HG02884 (cell line): ENCODE data around the gene NBAS.
"Not testable (repeated sequence)": the region's sequence is repeated elsewhere in the genome, so short reads cannot be mapped to it uniquely, and the experiment has no call there.

Experiments used
- ATAC-seq: cut with Tn5 transposase; IDR thresholded peaks from one replicate; pipeline ENCODE4 v1.9.1; 2021; ENCODE audit warnings: mild to moderate bottlenecking, moderate library complexity; ENCODE audit not compliant: unreplicated experiment

NBAS gene

DNA sequence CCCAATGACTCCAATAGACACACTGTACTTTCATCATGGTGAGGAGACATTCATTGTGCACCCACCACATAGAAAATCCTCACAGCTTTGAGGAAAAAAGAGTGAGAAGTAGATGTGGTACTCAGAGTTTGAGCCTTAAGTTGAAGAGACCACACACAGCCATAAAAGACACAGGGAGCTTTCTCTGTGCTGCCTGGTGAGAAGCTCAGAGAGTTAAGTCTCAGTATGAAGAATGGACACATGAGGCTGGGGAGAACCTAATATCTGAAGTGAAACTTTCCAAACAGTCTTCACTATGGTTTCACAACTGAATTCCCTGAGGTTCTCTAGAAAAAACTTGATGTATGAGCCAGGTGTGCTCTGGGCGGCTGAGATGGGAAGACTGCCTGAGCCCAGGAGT, 237.9 kb downstream of the NBAS start:
- ATAC-seq = peak; percentile 59

- ATAC-seq = not testable (repeated sequence)
These were observed 239.7 kb downstream of the NBAS start for GRCh38 chr2:15321481-15321880.

- no peak for ATAC-seq
These were observed 244.7 kb downstream of the NBAS start for GRCh38 chr2:15316370-15316814.

GRCh38 chr2:15315411-15315810, 245.7 kb downstream of the NBAS start:
- no peak for ATAC-seq

- ATAC-seq = peak; percentile 85
These were observed 247.5 kb downstream of the NBAS start for GRCh38 chr2:15313657-15314056.

GRCh38 chr2:15311926-15312325, 249.2 kb downstream of the NBAS start:
- no peak for ATAC-seq

DNA sequence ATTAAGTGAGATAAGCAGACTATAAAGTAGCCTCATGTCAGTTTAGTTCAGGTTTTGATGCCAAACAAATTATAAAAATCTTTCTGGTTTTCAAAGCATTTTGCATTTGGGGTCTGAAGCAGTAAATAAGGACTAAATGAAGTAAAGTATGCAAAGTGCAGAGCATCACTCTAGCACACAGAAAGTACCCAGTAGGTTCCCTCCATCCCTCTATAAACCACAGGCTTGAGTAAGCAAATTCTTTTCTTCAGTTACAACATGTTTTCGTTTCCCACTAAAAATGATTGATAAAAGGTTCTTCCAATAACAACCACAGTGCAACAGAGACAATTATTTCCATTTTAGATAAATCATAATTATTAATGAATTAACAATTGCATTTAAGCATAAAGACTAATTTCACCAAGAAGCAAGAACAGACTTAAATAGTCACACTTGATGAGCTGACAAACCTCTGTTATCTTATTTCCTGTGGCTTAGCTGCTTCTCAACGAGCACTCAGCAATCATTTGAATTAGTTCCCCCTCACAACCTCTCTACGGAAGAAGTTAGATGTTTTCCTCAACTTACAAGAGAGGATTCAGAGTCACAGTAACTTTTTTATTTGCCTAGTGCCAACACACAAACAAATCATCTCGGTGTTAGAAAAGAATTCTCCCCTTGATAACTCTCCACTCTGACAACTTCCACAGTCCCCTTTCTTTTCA, 249.8 kb downstream of the NBAS start:
- peak; percentile 39 for ATAC-seq

- no peak for ATAC-seq
These were observed 253.6 kb downstream of the NBAS start for GRCh38 chr2:15307526-15307925.

DNA sequence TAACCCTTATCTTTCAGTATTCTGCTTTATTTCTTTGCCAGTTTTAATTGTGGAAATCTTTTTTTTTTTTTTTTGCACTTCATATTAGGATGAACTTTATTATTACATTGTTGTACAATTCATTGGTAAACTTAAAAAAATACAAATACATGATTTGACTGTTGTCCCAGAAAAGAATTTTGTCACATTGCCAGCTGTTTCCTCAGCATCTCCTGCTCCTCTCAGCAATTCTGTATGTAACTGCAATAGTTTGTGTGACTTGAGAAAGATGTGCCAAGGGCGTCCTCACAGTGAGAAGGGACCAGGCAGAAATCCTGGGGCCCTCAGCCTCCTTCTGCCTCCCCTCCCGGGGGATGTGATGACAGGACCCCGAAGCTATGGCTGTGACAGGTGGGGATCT, 254.4 kb downstream of the NBAS start:
- no peak for ATAC-seq

GRCh38 chr2:15303874-15304273, 257.3 kb downstream of the NBAS start:
- ATAC-seq = no peak

GRCh38 chr2:15302154-15302553, 259.0 kb downstream of the NBAS start:
- ATAC-seq = no peak

GRCh38 chr2:15300624-15301573, 260.2 kb downstream of the NBAS start:
- no peak for ATAC-seq

DNA sequence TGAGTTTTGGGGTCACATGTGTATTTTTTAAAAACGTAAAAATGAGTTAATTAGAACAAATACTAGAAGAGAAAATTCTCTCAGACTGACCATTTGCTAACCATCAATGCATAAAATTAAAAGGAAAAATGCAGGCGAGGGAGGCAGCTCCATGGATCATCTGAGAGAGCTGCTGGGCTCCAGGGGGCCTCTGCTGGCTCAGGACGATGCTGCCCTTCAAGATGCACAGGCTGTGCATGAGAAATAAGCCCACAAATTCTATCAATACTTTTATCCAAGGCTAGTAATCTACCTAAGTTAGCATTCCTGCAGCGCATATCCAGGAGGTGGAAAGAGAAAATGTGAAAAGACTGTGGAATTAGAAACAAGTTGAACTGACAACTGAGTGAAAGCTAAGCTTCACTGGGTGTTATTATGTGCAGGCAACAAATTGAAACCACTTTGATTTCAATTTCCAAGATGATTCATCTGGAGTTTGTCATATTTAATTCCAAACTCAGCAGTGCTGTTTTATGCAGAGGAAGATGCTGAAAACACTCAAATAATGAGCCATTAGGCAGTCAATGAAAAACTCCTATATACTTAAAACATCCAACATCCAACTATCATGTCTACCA, 261.1 kb downstream of the NBAS start:
- no peak for ATAC-seq

- no peak for ATAC-seq
These were observed 262.4 kb downstream of the NBAS start for GRCh38 chr2:15298770-15299169.

GRCh38 chr2:15293262-15293937, 267.7 kb downstream of the NBAS start:
- ATAC-seq = no peak

- no peak for ATAC-seq
These were observed 273.5 kb downstream of the NBAS start for GRCh38 chr2:15287447-15288184.

DNA sequence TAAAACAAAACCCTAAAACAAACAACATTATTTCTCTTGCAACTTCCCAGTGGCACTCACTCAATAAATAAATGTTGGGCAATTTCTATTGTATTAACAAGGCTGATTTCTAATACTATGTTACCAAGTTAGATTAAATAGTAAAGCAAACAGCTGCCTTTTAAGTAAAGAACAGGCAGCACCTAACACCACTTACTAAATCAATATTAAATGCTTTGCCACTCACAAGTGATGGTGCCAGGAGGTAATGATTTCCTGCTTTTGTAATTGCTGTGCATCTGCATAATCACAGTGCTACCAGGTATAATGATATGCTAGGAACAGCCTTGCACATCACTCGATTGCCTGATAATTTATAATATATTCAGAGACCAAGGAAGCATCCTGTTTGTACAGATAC, 276.5 kb downstream of the NBAS start:
- ATAC-seq = no peak

DNA sequence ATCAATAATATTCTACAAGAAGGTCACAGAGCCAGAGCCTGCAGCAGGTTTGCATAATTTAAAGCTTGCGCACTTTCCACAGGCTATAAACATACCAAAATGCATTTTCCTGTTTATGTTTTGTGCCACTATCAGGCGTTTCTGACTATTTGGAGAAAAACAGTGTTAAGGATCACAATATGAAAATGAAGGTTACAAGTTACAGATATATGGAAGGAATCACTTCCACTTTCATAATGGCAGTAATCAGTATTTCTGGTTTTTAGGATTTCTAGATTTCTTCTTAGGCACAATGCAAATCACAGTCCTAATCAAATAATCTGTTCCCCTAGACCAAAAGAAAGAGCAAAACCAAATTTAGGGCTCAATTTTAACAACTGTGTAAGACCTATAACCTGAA, 279.5 kb downstream of the NBAS start:
- ATAC-seq = no peak

DNA sequence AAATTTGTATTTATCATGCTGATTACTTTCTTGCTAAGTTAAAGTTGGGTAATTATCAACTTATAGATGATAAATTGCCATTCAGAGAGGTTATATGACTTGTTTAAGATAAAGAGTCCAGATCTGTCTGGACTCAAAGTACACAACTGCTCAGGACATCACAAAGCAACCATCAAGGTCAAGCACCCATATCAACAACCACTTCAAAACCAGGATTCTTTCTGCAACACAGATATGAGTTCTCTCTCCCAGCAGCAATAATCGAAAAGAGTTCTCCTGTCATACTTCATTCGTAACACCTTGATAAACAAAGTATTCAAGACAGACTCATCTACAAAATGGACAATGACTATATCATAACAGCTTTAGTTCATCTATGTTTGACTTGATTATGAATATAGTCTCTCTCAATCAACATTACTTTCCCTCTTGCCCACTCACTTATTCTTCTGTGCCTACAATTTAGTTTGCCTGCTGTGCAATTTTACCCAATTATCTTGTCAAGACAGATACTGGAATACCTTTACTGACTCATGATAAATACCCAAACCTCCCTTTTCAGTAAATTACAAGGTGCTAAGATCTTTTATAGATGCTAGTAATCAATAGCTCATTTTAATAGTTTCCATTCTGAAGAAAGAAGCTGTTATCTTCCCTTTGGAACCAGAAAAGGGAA, 281.8 kb downstream of the NBAS start:
- ATAC-seq = no peak

GRCh38 chr2:15278296-15278695, 282.8 kb downstream of the NBAS start:
- no peak for ATAC-seq
